Measurements from ENCODE around the gene HARBI1.
"Not testable (repeated sequence)": the region's sequence is repeated elsewhere in the genome, so short reads cannot be mapped to it uniquely, and the experiment has no call there.

Gene HARBI1

GRCh38 chr11:46594785-46595184 lies 22.2 kb downstream of the HARBI1 start:
- DNase-seq, result no peak

DNA sequence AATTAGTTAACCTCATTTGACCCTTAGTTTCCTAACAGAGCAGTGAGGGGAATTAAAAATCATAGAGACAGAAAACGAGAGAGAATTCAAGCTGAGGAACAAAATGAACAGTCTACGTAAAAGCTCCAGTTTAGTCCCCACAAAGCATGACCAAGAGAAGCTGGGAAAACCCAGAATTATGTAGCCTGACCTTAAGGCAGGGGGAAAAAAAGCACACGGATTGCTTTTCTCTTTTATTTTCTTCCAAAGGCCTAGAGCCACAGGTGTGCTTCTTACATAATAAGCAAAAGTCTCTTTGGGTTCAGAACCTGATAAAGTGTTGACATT lies 22.7 kb downstream of the HARBI1 start:
- no peak for DNase-seq

- DNase-seq, result peak; percentile 96
Measured at GRCh38 chr11:46593550-46594373, 23.3 kb downstream of the HARBI1 start, which contains the start of gene AMBRA1. TSS of gene AMBRA1 (minus strand) at chr11:46594023. CDS start at chr11:46548380, 45,643 bp downstream.

DNA sequence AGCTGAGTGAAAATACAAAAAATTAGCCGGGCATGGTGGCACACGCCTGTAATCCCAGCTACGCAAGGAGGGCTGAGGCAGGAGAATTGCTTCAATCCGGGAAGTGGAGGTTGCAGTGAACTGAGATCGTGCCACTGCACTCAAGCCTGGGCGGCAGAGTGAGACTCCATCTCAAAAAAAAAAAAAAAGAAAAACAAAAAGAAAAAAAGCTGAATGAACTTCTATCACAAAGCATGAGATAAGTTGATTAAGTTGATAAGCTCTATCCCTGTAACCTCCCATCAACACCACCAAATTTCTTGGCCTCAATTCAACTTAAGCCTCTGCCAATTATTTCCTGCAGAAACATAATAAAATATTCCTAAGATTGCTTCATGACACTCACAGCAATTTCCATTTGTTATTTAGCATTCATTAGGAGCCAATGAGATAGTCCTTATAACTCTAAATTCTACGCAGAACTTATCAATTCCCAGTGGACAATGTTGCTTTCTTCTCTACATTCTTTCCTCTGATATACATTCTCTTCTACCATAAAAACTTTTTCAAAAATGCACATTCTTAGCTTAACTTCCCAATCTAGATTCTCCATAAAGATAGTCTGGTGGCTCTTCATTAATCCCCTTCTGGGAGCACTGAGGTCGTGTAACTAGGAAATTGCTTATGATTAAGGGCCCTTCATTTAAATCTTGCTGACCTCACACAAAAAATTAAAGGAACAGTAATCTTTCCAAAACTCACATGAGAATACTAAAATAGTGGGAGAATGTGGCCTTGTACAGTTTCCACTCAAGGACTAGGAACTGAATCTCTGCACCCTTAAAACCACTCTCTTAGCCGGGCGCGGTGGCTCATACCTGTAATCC lies 26.1 kb downstream of the HARBI1 start:
- no peak for DNase-seq

- DNase-seq, result no peak
Measured at GRCh38 chr11:46588915-46589314, 28.1 kb downstream of the HARBI1 start.

DNA sequence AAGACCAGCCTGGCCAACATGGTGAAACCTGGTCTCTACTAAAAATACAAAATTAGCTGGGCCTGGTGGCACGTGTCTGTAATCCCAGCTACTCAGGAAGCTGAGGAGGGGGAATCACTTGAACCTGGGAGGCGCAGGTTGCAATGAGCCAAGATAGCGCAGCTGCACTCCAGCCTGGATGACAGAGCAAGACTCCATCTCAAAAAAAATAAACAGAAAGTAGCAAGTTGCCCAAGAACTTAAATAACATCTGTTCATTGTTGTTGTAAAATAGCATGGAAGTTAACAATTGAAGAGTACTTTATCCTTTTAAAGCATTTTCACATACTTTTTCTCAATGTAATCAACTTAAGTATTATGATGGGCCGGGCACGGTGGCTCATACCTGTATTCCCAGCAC lies 28.9 kb downstream of the HARBI1 start:
- DNase-seq, result no peak

DNA sequence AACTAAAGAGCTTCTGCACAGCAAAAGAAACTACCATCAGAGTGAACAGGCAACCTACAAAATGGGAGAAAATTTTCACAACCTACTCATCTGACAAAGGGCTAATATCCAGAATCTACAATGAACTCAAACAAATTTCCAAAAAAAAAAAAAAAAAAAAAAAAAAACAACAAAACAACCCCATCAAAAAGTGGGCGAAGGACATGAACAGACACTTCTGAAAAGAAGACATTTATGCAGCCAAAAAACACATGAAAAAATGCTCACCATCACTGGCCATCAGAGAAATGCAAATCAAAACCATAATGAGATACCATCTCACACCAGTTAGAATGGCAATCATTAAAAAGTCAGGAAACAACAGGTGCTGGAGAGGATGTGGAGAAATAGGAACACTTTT lies 33.5 kb downstream of the HARBI1 start:
- DNase-seq, result not testable (repeated sequence)

- DNase-seq, result no peak
Measured at GRCh38 chr11:46582588-46582987, 34.4 kb downstream of the HARBI1 start.

GRCh38 chr11:46577058-46577457 lies 40.0 kb downstream of the HARBI1 start:
- no peak for DNase-seq

DNA sequence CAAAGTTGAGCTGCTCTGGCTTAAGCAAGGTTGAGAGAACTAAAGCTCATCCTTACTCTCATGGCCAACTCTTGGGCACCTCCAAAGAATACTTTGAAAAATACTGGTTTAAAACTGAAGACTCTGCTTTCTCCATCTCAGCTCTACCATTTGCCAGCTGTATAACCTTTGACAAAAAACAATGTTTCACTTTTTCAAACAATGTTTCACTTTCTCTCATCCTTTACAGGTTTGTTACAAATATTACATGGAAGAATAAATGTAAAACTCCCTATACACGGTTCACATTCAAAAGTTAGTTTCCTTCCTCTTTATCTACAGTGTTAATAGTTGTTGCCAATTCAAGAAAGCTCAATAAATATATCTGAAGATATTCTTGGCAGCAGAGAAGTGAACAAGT lies 42.4 kb downstream of the HARBI1 start:
- DNase-seq, result no peak

GRCh38 chr11:46570790-46571398 lies 46.1 kb downstream of the HARBI1 start:
- DNase-seq, result no peak

- DNase-seq, result no peak
Measured at GRCh38 chr11:46565232-46565840, 51.7 kb downstream of the HARBI1 start.

DNA sequence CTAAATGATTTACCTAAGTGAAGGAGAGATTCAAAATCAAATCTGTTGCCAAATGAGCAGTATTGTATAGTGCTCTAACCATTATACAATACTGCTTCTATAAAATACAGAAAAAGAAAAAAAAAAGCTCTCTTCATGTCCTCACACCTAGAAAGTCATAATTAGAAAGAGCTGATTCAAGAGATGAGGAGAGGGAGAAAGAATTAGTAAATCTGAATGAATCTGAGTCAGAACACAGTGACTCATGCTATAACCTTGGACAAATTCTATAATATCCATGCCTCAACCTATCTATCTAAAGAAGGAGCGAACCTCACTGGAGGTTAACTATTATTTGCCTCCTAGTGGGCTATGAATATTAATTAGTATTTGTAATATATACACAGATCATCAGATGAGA lies 52.6 kb downstream of the HARBI1 start:
- no peak for DNase-seq

DNA sequence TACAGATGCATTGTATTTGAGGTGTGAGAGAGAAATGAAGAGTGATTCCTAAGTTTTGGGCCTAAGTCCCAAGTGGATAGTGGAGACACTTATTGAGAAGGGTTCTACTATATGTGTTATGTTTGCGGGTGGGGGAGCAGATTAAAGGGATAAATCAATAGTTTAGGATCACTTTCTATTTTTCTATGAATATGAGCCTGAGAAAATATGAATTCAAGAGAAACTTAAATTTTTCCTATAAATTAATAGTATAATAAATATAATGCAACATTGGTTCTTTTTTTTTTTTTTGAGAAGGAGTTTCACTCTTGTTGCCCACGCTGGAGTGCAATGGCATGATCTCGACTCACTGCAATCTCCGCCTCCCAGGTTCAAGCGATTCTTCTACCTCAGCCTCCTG lies 54.5 kb downstream of the HARBI1 start:
- no peak for DNase-seq

- peak; percentile 7 for DNase-seq
Measured at GRCh38 chr11:46560300-46560991, 56.6 kb downstream of the HARBI1 start.

DNA sequence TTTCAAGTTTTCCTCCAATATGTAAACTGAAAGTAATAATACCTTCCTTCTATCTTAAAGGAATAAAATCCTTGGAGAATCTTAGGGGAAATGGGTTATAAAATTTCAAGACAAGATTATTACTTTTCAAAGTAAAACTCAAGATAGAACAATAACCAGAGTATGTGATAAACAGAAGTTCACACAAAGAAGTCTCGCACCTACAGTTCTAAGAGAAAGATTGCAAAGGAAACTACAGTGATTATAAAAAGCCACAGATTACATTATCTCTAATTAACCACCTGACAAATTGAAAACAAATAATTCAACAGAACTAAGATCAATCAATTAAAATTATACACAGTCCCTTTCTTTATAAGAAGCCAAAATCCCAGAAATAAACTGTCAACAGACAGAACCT lies 57.2 kb downstream of the HARBI1 start:
- no peak for DNase-seq

DNA sequence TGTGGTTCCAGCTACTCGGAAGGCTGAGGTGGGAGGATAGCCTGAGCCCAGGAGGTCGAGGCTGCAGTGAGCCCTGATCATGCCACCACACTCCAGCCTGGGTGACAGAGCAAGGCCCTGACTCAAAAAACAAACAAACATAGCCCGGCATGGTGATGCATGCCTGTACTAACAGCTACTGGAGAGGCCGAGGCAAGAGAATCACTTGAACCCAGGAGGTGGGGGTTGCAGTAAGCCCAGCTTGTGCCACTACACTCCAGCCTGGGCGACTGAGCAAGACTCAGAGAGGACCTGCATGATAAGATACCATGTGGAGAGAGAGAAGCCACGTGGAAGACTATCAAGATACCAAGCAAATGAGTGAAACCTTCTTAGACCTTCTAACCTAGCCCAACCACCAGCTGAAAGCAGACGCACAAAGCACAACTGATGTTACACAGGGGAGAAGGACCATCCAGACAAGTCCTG lies 59.3 kb downstream of the HARBI1 start:
- no peak for DNase-seq

DNA sequence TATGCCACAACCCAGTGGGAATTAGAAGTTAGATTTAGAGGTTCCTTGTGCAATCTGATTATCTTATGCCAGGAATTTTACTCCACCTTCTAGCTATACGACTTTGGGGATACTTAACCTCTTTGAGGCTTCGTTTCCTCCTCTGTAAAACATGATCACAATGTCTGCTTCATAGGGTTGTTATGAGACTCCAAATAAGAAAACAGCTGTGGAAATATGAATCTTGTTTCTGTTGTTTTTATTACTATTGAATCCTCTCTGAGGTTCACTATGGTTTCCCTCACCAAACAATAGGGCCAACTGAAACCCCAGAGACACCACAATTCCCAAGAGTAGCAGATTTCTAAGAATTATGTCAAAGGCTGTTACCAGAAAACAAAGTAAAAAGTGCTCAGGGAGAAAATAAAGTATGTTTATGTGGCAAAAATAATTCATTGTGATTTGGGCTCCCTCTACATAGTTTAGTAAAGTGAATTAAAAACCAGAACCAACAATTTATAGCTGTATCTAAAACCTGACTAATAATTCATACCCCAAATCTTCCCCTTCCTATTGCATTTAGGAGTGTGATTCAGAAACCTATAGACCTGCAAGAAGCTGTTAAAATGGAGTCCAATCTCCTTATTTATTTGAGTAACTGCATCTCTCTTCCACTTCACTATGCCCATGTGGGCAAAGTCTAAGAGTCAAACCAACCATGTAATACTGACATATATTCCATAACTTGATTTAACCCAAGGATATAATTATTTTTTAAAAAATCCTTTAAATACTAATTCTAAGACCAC lies 61.6 kb downstream of the HARBI1 start:
- no peak for DNase-seq

GRCh38 chr11:46554213-46555147 lies 62.5 kb downstream of the HARBI1 start:
- peak; percentile 57 for DNase-seq

- DNase-seq, result no peak
Measured at GRCh38 chr11:46553814-46554212, 63.2 kb downstream of the HARBI1 start.
